ENCODE results near the gene CDH7.
A peak's percentile ranks its signal among the peaks of the same experiment; 100 is the strongest.

Gene CDH7

DNA sequence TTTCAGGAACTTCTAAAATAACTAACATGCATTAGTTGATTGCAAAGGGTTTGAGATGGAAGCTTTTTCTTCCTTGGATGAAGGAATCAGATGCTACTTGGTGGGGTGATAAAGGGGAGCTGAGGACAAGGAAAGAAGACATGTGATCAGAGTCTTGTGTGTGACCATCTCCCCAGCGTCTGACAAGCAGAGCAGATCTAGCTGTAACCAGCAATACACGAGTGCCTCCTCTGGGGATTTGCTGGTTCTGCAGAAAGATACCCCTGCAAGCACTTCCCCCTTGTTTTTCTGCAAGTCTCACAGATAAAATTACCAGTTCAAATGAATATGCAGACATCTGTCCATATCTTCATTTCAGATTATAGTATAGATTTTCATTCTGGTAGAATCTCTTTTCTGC lies 2.7 kb downstream of the CDH7 start:
- DNase-seq (no peak), ATAC-seq (replicated peaks) (peak; percentile 60 to 65)
- no peaks in the 10 kb centered on the region for H3K4me1 Mint-ChIP-seq
- no peak overlapping the region for H3K27ac Mint-ChIP-seq
- H3K9me3 Mint-ChIP-seq, result no peaks in the 10 kb centered on the region
- peaks cover 17 to 24% of the 10 kb centered on the region in 2 donors for H3K27me3 Mint-ChIP-seq
- H3K4me3 Mint-ChIP-seq, result no peak overlapping the region
- H3K36me3 Mint-ChIP-seq, result no peaks in the 10 kb centered on the region

DNA sequence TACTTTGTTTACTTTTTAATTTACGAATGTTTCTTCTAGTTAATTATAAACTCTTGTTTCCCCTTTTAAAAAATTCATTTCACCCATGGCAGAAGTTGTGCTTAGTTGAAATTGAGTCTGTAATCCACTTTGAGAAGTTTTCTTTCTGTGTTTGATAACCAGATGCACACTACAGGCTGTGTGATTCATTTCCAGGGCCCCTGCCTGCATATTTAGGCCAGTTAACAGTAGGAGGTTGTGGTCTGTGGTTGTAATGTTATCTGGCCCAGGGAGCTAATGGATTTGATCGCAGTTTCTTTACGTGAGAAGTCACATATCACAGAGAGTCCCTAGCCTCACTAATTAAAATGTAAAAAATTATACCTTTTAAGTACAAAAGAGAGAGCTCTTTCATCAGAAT lies 3.3 kb downstream of the CDH7 start:
- Mint-ChIP-seq H3K4me3 (no peak overlapping the region), H3K36me3 (no peaks in the 10 kb centered on the region), H3K4me1 (no peaks in the 10 kb centered on the region), H3K9me3 (no peaks in the 10 kb centered on the region), H3K27ac (no peak overlapping the region), H3K27me3 (peaks cover 17 to 24% of the 10 kb centered on the region in 2 donors)
- no peak for DNase-seq
- ATAC-seq (replicated peaks), result no peak

GRCh38 chr18:65755616-65756015 lies 4.8 kb downstream of the CDH7 start:
- H3K9me3 Mint-ChIP-seq, result no peaks in the 10 kb centered on the region
- H3K27me3 Mint-ChIP-seq, result peaks cover 5 to 11% of the 10 kb centered on the region in 2 donors
- DNase-seq, result no peak
- no peak overlapping the region for H3K27ac Mint-ChIP-seq
- H3K36me3 Mint-ChIP-seq, result no peaks in the 10 kb centered on the region
- no peak overlapping the region for H3K4me3 Mint-ChIP-seq
- ATAC-seq (replicated peaks), result no peak
- H3K4me1 Mint-ChIP-seq, result no peaks in the 10 kb centered on the region

DNA sequence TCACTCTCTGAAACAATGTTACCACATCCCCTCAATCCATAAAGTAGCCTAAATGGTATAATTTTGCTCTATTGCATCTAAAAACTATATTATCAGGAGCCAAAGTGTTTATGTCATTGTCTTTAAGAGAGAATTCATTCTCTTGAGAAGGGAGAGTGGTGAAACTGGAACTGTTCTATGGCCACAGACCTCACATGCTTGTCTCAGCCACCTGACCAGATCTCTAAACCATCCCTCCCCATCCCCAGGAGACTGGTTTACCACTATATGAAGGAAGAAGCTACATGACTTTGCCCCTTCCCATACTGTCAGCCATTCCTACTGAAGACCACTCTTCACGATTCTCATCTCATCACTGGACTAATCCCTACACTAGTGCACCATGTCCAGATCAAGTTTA lies 9.6 kb downstream of the CDH7 start:
- H3K27ac Mint-ChIP-seq, result no peak overlapping the region
- H3K4me1 Mint-ChIP-seq, result no peaks in the 10 kb centered on the region
- H3K27me3 Mint-ChIP-seq, result no peaks in the 10 kb centered on the region
- H3K36me3 Mint-ChIP-seq, result no peaks in the 10 kb centered on the region
- no peak for DNase-seq
- H3K9me3 Mint-ChIP-seq, result no peaks in the 10 kb centered on the region
- ATAC-seq (replicated peaks), result no peak
- H3K4me3 Mint-ChIP-seq, result no peak overlapping the region

- Mint-ChIP-seq H3K36me3 (no peaks in the 10 kb centered on the region), H3K27ac (no peak overlapping the region), H3K9me3 (no peaks in the 10 kb centered on the region), H3K4me3 (no peak overlapping the region), H3K27me3 (no peaks in the 10 kb centered on the region), H3K4me1 (no peaks in the 10 kb centered on the region)
- no peak for DNase-seq
- ATAC-seq (replicated peaks), result no peak
Observed at GRCh38 chr18:65761636-65762295, 11.0 kb downstream of the CDH7 start.

GRCh38 chr18:65762556-65762955 lies 11.7 kb downstream of the CDH7 start:
- H3K4me3 Mint-ChIP-seq, result no peak overlapping the region
- H3K9me3 Mint-ChIP-seq, result no peaks in the 10 kb centered on the region
- ATAC-seq (replicated peaks) (no peak), DNase-seq (no peak)
- no peaks in the 10 kb centered on the region for H3K4me1 Mint-ChIP-seq
- H3K27me3 Mint-ChIP-seq, result no peaks in the 10 kb centered on the region
- no peak overlapping the region for H3K27ac Mint-ChIP-seq
- no peaks in the 10 kb centered on the region for H3K36me3 Mint-ChIP-seq

GRCh38 chr18:65767406-65767805 lies 16.6 kb downstream of the CDH7 start:
- H3K9me3 Mint-ChIP-seq, result no peaks in the 10 kb centered on the region
- H3K27ac Mint-ChIP-seq, result no peak overlapping the region
- no peaks in the 10 kb centered on the region for H3K27me3 Mint-ChIP-seq
- no peak for ATAC-seq (replicated peaks)
- H3K36me3 Mint-ChIP-seq, result no peaks in the 10 kb centered on the region
- H3K4me3 Mint-ChIP-seq, result no peak overlapping the region
- no peaks in the 10 kb centered on the region for H3K4me1 Mint-ChIP-seq
- no peak for DNase-seq

DNA sequence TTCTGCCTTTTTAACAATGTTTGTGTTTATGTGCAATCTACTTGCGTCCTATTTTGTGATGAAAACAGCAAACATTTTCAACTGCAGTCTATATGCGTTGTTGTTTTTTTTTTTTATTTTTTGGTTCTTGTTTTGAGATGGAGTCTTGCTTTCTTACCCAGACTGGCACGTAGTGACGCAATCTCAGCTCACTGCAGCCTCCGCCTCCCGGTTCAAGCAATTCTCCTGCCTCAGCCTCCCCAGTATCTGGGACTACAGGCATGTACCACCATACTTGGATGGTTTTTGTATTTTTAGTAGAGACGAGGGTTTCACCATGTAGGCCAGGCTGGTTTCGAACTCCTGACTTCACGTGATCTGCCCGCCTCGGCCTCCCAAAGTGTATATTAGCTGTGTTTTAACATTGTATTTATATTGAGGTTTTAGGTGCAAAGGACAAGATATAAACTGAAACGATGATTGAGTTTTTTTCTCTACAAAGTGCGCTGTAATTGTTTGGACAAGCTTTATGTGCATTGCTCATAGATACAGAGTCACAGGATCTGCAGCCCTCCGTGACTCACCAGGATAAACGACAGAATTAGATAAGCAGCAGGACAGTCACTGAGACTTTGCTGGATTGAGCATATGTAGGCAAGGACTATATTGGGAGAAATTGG lies 17.4 kb downstream of the CDH7 start:
- Mint-ChIP-seq H3K27me3 (no peaks in the 10 kb centered on the region), H3K4me1 (no peaks in the 10 kb centered on the region), H3K27ac (no peak overlapping the region), H3K36me3 (no peaks in the 10 kb centered on the region), H3K9me3 (no peaks in the 10 kb centered on the region), H3K4me3 (no peak overlapping the region)
- DNase-seq, result no peak
- no peak for ATAC-seq (replicated peaks)

- Mint-ChIP-seq H3K4me3 (no peak overlapping the region), H3K36me3 (no peaks in the 10 kb centered on the region), H3K27me3 (no peaks in the 10 kb centered on the region), H3K9me3 (no peaks in the 10 kb centered on the region), H3K4me1 (no peaks in the 10 kb centered on the region), H3K27ac (no peak overlapping the region)
- DNase-seq (no peak), ATAC-seq (replicated peaks) (no peak)
Observed at GRCh38 chr18:65769652-65770051, 18.8 kb downstream of the CDH7 start.

DNA sequence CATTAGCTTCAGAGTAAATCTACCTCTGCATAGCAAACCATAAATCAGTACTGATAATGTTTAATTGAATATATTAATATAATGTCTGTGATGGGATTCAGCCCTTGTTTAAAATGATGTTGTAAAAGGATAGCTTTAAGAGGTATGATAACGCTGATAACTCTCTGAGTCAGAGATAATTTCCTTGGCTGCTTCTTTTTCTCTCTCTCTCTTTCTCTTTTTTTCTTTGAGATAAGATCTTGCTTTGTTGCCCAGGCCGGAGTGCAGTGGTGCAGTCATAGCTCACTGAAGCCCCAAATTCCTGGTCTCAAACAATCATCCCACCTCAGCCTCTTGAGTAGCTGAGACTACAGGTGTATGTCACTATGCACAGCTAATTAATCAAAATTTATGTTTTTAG lies 35.7 kb downstream of the CDH7 start:
- Mint-ChIP-seq H3K27me3 (no peaks in the 10 kb centered on the region), H3K9me3 (peaks cover 0 to 2% of the 10 kb centered on the region in 2 donors), H3K4me1 (no peaks in the 10 kb centered on the region), H3K27ac (no peak overlapping the region), H3K36me3 (no peaks in the 10 kb centered on the region), H3K4me3 (no peak overlapping the region)
- DNase-seq (no peak), ATAC-seq (replicated peaks) (no peak)

DNA sequence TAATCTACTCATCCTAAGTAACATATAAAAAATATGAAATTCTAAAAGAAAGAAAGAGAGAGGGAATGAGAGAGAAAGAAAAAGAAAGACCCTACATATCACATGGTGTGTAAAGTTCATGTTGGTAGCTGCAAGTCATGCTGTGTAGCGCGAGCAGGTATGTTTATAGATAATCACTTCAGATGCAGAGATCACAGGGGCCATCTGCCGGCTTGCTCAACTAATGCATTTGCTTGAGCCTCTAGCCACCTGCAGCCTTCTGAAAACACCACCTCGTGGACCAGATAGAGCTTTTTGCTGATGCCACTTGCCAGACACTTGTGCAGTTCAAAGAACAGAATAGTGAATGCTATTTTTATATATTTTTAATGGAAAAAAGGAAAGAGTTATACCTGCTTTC lies 37.6 kb downstream of the CDH7 start:
- Mint-ChIP-seq H3K9me3 (peaks cover 0 to 2% of the 10 kb centered on the region in 2 donors), H3K27me3 (no peaks in the 10 kb centered on the region), H3K4me3 (no peak overlapping the region), H3K4me1 (no peaks in the 10 kb centered on the region), H3K36me3 (no peaks in the 10 kb centered on the region), H3K27ac (no peak overlapping the region)
- DNase-seq (no peak), ATAC-seq (replicated peaks) (no peak)

DNA sequence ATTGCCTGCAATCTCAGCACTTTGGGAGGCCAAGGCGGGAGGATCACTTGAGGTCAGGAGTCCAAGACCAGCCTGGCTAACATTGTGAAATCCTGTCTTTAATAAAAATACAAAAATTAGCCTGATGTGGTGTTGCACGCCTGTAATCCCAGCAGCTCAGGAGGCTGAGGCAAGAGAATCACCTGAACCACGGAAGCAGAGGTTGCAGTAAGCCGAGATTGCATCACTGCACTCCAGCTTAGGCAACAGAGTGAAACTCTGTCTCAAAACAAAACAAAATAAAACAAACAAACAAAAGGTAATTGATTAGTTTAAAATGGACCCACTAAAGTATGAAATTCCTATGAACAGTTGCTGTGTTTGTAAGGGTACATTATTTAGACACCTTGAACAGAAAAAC lies 39.8 kb downstream of the CDH7 start:
- Mint-ChIP-seq H3K36me3 (no peaks in the 10 kb centered on the region), H3K27me3 (no peaks in the 10 kb centered on the region)
- no peak for ATAC-seq (replicated peaks)

DNA sequence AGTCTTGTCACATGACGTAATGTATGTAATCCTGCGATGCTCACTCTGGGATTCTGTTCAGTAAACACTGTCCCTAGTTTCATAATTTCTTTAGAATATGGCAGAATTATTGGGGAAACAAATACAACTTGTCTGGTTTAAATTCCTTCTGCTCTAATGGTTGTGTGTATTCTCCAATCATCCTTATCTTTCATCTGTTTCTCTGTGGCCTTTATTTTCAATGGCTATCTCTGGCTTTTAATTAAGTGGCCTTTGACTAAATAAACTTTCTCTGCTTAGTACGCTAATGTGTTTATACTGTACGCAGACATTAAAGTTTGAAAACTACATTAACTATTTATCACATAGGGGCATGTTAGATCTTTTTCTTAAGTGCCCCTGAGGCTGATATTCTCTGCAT lies 40.9 kb downstream of the CDH7 start:
- H3K36me3 Mint-ChIP-seq, result no peaks in the 10 kb centered on the region
- H3K9me3 Mint-ChIP-seq, result peaks cover 0 to 4% of the 10 kb centered on the region in 2 donors
- no peak overlapping the region for H3K4me3 Mint-ChIP-seq
- H3K27ac Mint-ChIP-seq, result no peak overlapping the region
- no peaks in the 10 kb centered on the region for H3K27me3 Mint-ChIP-seq
- H3K4me1 Mint-ChIP-seq, result no peaks in the 10 kb centered on the region
- ATAC-seq (replicated peaks) (no peak), DNase-seq (no peak)

More for the DNA sequence above, 39.8 kb downstream of the CDH7 start:
- no peak overlapping the region for H3K27ac Mint-ChIP-seq
- DNase-seq, result no peak
- H3K4me3 Mint-ChIP-seq, result no peak overlapping the region
- H3K4me1 Mint-ChIP-seq, result no peaks in the 10 kb centered on the region
- H3K9me3 Mint-ChIP-seq, result peaks cover 0 to 4% of the 10 kb centered on the region in 2 donors

GRCh38 chr18:65792456-65793074 lies 41.8 kb downstream of the CDH7 start:
- no peaks in the 10 kb centered on the region for H3K4me1 Mint-ChIP-seq
- ATAC-seq (replicated peaks), result peak in 1 of 2 donors; percentile 27
- no peak overlapping the region for H3K27ac Mint-ChIP-seq
- no peak overlapping the region for H3K4me3 Mint-ChIP-seq
- H3K36me3 Mint-ChIP-seq, result no peaks in the 10 kb centered on the region
- no peaks in the 10 kb centered on the region for H3K27me3 Mint-ChIP-seq
- DNase-seq, result no peak
- H3K9me3 Mint-ChIP-seq, result peaks cover 0 to 4% of the 10 kb centered on the region in 2 donors

GRCh38 chr18:65808759-65809158 lies 57.9 kb downstream of the CDH7 start:
- no peaks in the 10 kb centered on the region for H3K27me3 Mint-ChIP-seq

More at GRCh38 chr18:65808759-65809158, 57.9 kb downstream of the CDH7 start:
- H3K36me3 Mint-ChIP-seq, result no peaks in the 10 kb centered on the region
- ATAC-seq (replicated peaks) (no peak), DNase-seq (no peak)
- H3K9me3 Mint-ChIP-seq, result no peaks in the 10 kb centered on the region
- H3K4me3 Mint-ChIP-seq, result no peak overlapping the region
- H3K27ac Mint-ChIP-seq, result no peak overlapping the region
- H3K4me1 Mint-ChIP-seq, result no peaks in the 10 kb centered on the region
